Keratinocyte (primary cell): Measurements from ENCODE around the gene CLCA4. TPM values are rescaled to one million over a fixed set of nuclear protein-coding genes. Genes with fewer than 3 reads are reported as not detected.

Source experiments
- DNase-seq: peaks from one replicate; pipeline ENCODE4 v3.0.0-alpha.2; 2011; ENCODE audit warnings: low read depth, missing footprints, low spot score
- FAIRE-seq: peaks from 2 replicates; lab custom pipeline; 2011; peaks lifted over from hg19 to GRCh38; lab: Jason Lieb, UNC
- H2AFZ ChIP-seq: 2 replicates; pipeline ENCODE4 v1.6.0; 2012; ENCODE audit warnings: low read length, control low read depth, inconsistent platforms; ENCODE audit not compliant: control insufficient read depth
- H3K27ac ChIP-seq: 2 replicates; pipeline ENCODE4 v1.5.1; 2011; ENCODE audit warnings: low read length; ENCODE audit not compliant: control insufficient read depth, insufficient read depth
- H3K27me3 ChIP-seq: 3 replicates; pipeline ENCODE4 v1.6.0; 2011; ENCODE audit warnings: low read length; ENCODE audit not compliant: control insufficient read depth, insufficient read depth; ENCODE audit errors: extremely low read depth
- H3K36me3 ChIP-seq, 2 experiments: 2 replicates in 1 of 2; 3 replicates in 1 of 2; pipeline ENCODE4 v1.5.1; 2011; ENCODE audit warnings: low read length in 2 of 2, mild to moderate bottlenecking in 1 of 2; ENCODE audit not compliant: control insufficient read depth in 2 of 2, insufficient read depth in 2 of 2; ENCODE audit errors: extremely low read depth in 1 of 2
- H3K4me1 ChIP-seq: 3 replicates; pipeline ENCODE4 v1.5.1; 2011; ENCODE audit warnings: low read length; ENCODE audit not compliant: control insufficient read depth, insufficient read depth; ENCODE audit errors: extremely low read depth
- H3K4me2 ChIP-seq: 3 replicates; pipeline ENCODE4 v1.6.0; 2011; ENCODE audit warnings: low read depth, low read length; ENCODE audit not compliant: control insufficient read depth, insufficient read depth; ENCODE audit errors: extremely low read depth
- H3K4me3 ChIP-seq, 3 experiments: fragments of 200-600 bp in 1 of 3; sonication (generic) in 1 of 3; 2 replicates in 2 of 3; 3 replicates in 1 of 3; pipeline ENCODE4 v1.5.1; 2011 to 2016; ENCODE audit warnings: low read length in 3 of 3, mild to moderate bottlenecking in 3 of 3, control low read depth in 2 of 3, inconsistent platforms in 1 of 3, low read depth in 1 of 3, mixed read lengths in 1 of 3, mixed run types in 1 of 3, moderate library complexity in 1 of 3; ENCODE audit not compliant: control insufficient read depth in 2 of 3, insufficient read depth in 2 of 3; ENCODE audit errors: extremely low read depth in 1 of 3
- H3K79me2 ChIP-seq: 2 replicates; pipeline ENCODE4 v1.6.0; 2012; ENCODE audit warnings: low read length; ENCODE audit not compliant: control insufficient read depth, insufficient read depth
- H3K9ac ChIP-seq: 3 replicates; pipeline ENCODE4 v1.6.0; 2011; ENCODE audit warnings: low read length; ENCODE audit not compliant: control insufficient read depth, insufficient read depth; ENCODE audit errors: extremely low read depth
- H3K9me1 ChIP-seq: 3 replicates; pipeline ENCODE4 v1.6.0; 2011; ENCODE audit warnings: low read length; ENCODE audit not compliant: control insufficient read depth, insufficient read depth; ENCODE audit errors: extremely low read depth
- H3K9me3 ChIP-seq: 2 replicates; pipeline ENCODE4 v1.5.1; 2012; ENCODE audit warnings: low read depth, low read length; ENCODE audit not compliant: control insufficient read depth
- H4K20me1 ChIP-seq: 3 replicates; pipeline ENCODE4 v1.6.0; 2011; ENCODE audit warnings: low read length; ENCODE audit not compliant: control insufficient read depth, insufficient read depth; ENCODE audit errors: extremely low read depth
- CTCF ChIP-seq, 3 experiments: IDR thresholded peaks in 1 of 3; conservative IDR thresholded peaks in 1 of 3; optimal IDR thresholded peaks in 1 of 3; 2 replicates in 2 of 3; 3 replicates in 1 of 3; pipeline versions ENCODE3 to v1.5.1; 2011; ENCODE audit warnings: low read length in 3 of 3, mild to moderate bottlenecking in 3 of 3, moderate library complexity in 2 of 3, control low read depth in 1 of 3, inconsistent platforms in 1 of 3; ENCODE audit not compliant: insufficient read depth in 2 of 3; ENCODE audit errors: extremely low read depth in 1 of 3
- EZH2 ChIP-seq: IDR thresholded peaks from one replicate; pipeline ENCODE4 v1.6.1; 2012; ENCODE audit warnings: inconsistent platforms, mild to moderate bottlenecking, low read length, moderate library complexity
- dilution Hi-C: fragments of 300-500 bp; cut with MboI; formaldehyde crosslinking; loops from one replicate; pipeline ENCODE4 v1.7.0; 2020; ENCODE audit warnings: low sequenced_read_pairs; ENCODE audit not compliant: extremely low pct_ligation_motif_present
- polyA plus RNA-seq, 5 experiments: library from polyadenylated mRNA; depleted of rRNA in 3 of 5; stranded (reverse) in 3 of 5; stranded (forward) in 1 of 5; unstranded in 1 of 5; fragments of >200 nt; gene quantifications; 1 replicate in 1 of 5; 2 replicates in 3 of 5; 3 replicates in 1 of 5; pipeline versions ENCODE4 v1.2.1 to v1.2.3, GENCODE V29; 2011 to 2012; ENCODE audit warnings: missing spikeins in 2 of 5, low read depth in 1 of 5, low replicate concordance in 1 of 5

The CLCA4 gene
- polyA plus RNA-seq, 1 donor (not counting 4 experiments of a cell fraction or from before 2014, with no cell fraction given), result 1.5 TPM

GRCh38 chr1:86557739-86558138 lies 10.9 kb downstream of the CLCA4 start:
- Histone ChIP-seq H4K20me1 (no peaks in the 10 kb centered on the region), H2AFZ (no peak overlapping the region), H3K27me3 (no peaks in the 10 kb centered on the region), H3K9me3 (no peaks in the 10 kb centered on the region), H3K9me1 (no peaks in the 10 kb centered on the region), H3K27ac (no peak overlapping the region), H3K4me3 (no peak overlapping the region), H3K4me1 (no peaks in the 10 kb centered on the region), H3K36me3 (no peaks in the 10 kb centered on the region), H3K9ac (no peak overlapping the region), H3K79me2 (no peaks in the 10 kb centered on the region), H3K4me2 (no peak overlapping the region)
- DNase-seq (no peak), FAIRE-seq (no peak)
- TF ChIP-seq CTCF (optimal IDR thresholded peaks at IDR 0.05 in 1 of 3, IDR thresholded peaks at IDR 0.05 in 1 of 3, conservative IDR thresholded peaks at IDR 0.05 in 1 of 3; ENCODE audit: extremely low read depth in 1 of 3, insufficient read depth in 2 of 3, low read length in 3 of 3), result no peak
- no peak for TF ChIP-seq EZH2
- dilution Hi-C loops, result no loop called here

GRCh38 chr1:86563849-86564248 lies 17.0 kb downstream of the CLCA4 start:
- DNase-seq, result no peak

More at GRCh38 chr1:86563849-86564248, 17.0 kb downstream of the CLCA4 start:
- Histone ChIP-seq H3K4me1 (peaks cover 3% of the 10 kb centered on the region), H3K27me3 (no peaks in the 10 kb centered on the region), H4K20me1 (no peaks in the 10 kb centered on the region), H3K36me3 (no peaks in the 10 kb centered on the region), H3K27ac (no peak overlapping the region), H3K9me3 (no peaks in the 10 kb centered on the region), H3K79me2 (no peaks in the 10 kb centered on the region), H2AFZ (no peak overlapping the region), H3K9ac (no peak overlapping the region), H3K4me2 (no peak overlapping the region), H3K4me3 (no peak overlapping the region), H3K9me1 (no peaks in the 10 kb centered on the region)
- TF ChIP-seq EZH2 (no peak), CTCF (optimal IDR thresholded peaks at IDR 0.05 in 1 of 3, IDR thresholded peaks at IDR 0.05 in 1 of 3, conservative IDR thresholded peaks at IDR 0.05 in 1 of 3; ENCODE audit: extremely low read depth in 1 of 3, insufficient read depth in 2 of 3, low read length in 3 of 3) (no peak)
- no peak for FAIRE-seq
- dilution Hi-C loops, result no loop called here
